ENCODE results near the gene CDK3. TPM values are rescaled to one million over a fixed set of nuclear protein-coding genes. Genes with fewer than 3 reads are reported as not detected.

CDK3 gene
- total RNA-seq, 1 experiment from 2014 or later: 8.5 TPM

DNA sequence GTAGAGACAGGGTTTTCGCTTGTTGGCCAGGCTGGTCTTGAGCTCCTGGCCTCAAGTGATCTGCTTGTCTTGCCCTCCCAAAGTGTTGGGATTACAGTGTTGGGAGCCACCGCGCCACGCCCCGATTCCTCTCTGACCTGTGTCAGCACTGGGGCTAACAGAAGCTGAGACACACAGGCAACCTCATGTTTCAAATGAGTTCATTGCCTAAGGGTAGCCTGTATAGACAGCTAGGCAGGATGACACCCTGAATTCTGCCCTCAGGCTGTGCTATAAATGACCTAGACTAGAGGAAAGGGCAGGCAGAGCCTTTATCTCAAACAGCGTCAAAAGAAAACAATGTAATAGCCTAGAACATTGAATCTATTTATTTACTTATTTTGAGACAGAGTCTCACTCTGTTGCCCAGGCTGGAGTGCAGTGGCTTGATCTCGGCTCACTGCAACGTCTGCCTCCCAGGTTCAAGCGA lies 2.3 kb upstream of the CDK3 start:
- Histone ChIP-seq H3K4me2 (ENCODE audit: low read length) (peak overlapping the region; percentile 11), H3K27me3 (ENCODE audit: low read length) (no peaks in the 10 kb centered on the region), H2AFZ (ENCODE audit: low read length) (no peak overlapping the region), H3K9me2 (replicated peaks; ENCODE audit: low read length) (no peaks in the 10 kb centered on the region), H3K36me3 (ENCODE audit: low read depth, low read length) (no peaks in the 10 kb centered on the region), H3K79me2 (ENCODE audit: low read length) (no peaks in the 10 kb centered on the region), H3K4me3 (ENCODE audit: low read length) (no peak overlapping the region), H4K20me1 (ENCODE audit: low read length) (no peaks in the 10 kb centered on the region), H3F3A (ENCODE audit: low read length, unreplicated experiment) (no peaks in the 10 kb centered on the region), H3K9me3 (ENCODE audit: low read length) (no peaks in the 10 kb centered on the region), H3K4me1 (ENCODE audit: insufficient read depth, low read length) (peaks cover 32% of the 10 kb centered on the region), H3K27ac (ENCODE audit: low read length) (peak overlapping the region; percentile 97), H3K9ac (ENCODE audit: low read length) (peak overlapping the region; percentile 85)
- intact Hi-C loops (cut with micrococcal nuclease): no loop called here
- DNase-seq (peak; percentile 76), ATAC-seq (0 out of 2 replicates have a peak, but pooled peaks have one; percentile 1)
- no TSS peak for BruUV-seq (replicated peaks)
- ChIA-PET CTCF (no interaction called here), POLR2A (ENCODE audit: unreplicated experiment) (interaction anchor here (0.6 kb wide), 1 partner anchor 79 kb away, joined by 4 read pairs; no protein-coding TSS in a partner anchor)
- TF ChIP-seq, protein P1, sequence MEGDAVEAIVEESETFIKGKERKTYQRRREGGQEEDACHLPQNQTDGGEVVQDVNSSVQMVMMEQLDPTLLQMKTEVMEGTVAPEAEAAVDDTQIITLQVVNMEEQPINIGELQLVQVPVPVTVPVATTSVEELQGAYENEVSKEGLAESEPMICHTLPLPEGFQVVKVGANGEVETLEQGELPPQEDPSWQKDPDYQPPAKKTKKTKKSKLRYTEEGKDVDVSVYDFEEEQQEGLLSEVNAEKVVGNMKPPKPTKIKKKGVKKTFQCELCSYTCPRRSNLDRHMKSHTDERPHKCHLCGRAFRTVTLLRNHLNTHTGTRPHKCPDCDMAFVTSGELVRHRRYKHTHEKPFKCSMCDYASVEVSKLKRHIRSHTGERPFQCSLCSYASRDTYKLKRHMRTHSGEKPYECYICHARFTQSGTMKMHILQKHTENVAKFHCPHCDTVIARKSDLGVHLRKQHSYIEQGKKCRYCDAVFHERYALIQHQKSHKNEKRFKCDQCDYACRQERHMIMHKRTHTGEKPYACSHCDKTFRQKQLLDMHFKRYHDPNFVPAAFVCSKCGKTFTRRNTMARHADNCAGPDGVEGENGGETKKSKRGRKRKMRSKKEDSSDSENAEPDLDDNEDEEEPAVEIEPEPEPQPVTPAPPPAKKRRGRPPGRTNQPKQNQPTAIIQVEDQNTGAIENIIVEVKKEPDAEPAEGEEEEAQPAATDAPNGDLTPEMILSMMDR (conservative IDR thresholded peaks at IDR 0.05; ENCODE audit: low read depth, low read length): no peak

DNA sequence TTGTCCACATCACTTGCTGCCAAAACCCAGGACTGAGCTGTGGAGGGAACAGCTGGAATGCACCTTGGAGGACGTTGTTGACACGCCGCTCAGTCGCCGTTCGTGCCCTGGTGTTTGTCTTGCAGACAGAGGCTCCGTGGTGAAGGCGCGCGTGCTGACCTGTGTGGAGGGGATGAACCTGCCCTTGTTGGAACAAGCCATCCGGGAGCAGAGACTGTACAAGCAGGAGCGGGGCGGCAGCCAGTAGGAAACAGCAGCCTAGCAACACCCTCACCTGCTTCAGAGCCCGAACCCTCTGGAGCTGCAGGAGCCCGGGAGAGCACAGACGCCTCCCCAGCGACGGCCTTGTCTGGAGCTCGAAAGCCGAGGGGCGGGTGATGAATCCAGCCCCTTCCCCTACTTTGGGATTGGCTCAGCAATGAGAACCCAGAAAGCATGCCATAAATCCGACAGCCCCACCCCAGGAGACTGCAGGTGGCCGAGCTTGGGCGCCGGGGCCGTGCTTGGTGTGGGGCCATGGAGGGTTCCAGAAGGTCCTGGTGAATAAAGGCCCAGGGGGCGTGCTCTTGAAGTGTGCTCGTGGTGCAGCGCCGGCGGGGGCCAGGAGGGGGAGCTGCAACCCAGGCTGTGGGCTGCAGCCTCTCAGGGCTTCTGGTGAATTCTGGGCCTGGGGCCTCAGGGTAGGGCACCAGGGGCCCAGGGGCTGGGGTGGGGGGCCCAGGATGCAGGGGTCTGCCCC lies 470 bp upstream of the CDK3 start:
- Histone ChIP-seq H3F3A (ENCODE audit: low read length, unreplicated experiment) (no peaks in the 10 kb centered on the region), H3K9me2 (replicated peaks; ENCODE audit: low read length) (no peaks in the 10 kb centered on the region), H3K79me2 (ENCODE audit: low read length) (no peaks in the 10 kb centered on the region), H3K4me3 (ENCODE audit: low read length) (no peak overlapping the region), H3K9me3 (ENCODE audit: low read length) (no peaks in the 10 kb centered on the region), H2AFZ (ENCODE audit: low read length) (no peak overlapping the region), H3K4me2 (ENCODE audit: low read length) (no peak overlapping the region), H3K9ac (ENCODE audit: low read length) (no peak overlapping the region), H3K4me1 (ENCODE audit: insufficient read depth, low read length) (peaks cover 32% of the 10 kb centered on the region), H4K20me1 (ENCODE audit: low read length) (no peaks in the 10 kb centered on the region), H3K27me3 (ENCODE audit: low read length) (no peaks in the 10 kb centered on the region), H3K36me3 (ENCODE audit: low read depth, low read length) (no peaks in the 10 kb centered on the region; the same call in 1 of the 2 replicates), H3K27ac (ENCODE audit: low read length) (no peak overlapping the region)
- DNase-seq: peak; percentile 67
- POLR2A ChIA-PET (ENCODE audit: unreplicated experiment): no interaction called here
- TF ChIP-seq EZH2 (IDR thresholded peaks at IDR 0.05; ENCODE audit: low read length, unreplicated experiment): no peak
- TF ChIP-seq, protein P1 (conservative IDR thresholded peaks at IDR 0.05; ENCODE audit: low read depth, low read length): peak; percentile 96
- CTCF ChIA-PET: interaction anchor here (0.5 to 1.0 kb wide), 3 partner anchors 35 to 51 kb away, joined by 3 to 6 read pairs (median 5); no protein-coding TSS in a partner anchor
- intact Hi-C loops (cut with micrococcal nuclease): no loop called here
- BruUV-seq (replicated peaks): no TSS peak
- peak; percentile 23; the same call in 1 of the 2 replicates for ATAC-seq

DNA sequence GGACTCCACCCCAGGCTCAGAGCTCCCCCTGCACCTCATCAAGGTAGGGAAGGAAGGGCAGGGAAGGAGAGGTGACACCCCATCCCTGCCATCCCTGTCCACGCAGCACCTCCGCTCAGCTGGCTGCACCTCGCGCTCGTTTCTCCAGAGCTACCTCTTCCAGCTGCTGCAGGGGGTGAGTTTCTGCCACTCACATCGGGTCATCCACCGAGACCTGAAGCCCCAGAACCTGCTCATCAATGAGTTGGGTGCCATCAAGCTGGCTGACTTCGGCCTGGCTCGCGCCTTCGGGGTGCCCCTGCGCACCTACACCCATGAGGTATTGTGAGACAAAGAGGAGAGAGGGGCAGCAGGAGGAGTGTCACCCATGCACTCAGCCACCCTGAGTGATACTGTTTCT lies 1.4 kb downstream of the CDK3 start:
- no peak overlapping the region for H3K9ac ChIP-seq (ENCODE audit: low read length)
- intact Hi-C loops (cut with micrococcal nuclease): no loop called here
- H3K27ac ChIP-seq (ENCODE audit: low read length): no peak overlapping the region
- no peak for TF ChIP-seq EZH2phosphoT487 (IDR thresholded peaks at IDR 0.05; ENCODE audit: borderline replicate concordance, low read length)
- no peak for TF ChIP-seq EZH2 (IDR thresholded peaks at IDR 0.05; ENCODE audit: low read length, unreplicated experiment)
- TF ChIP-seq, protein P1 (conservative IDR thresholded peaks at IDR 0.05; ENCODE audit: low read depth, low read length): no peak
- POLR2A ChIA-PET (ENCODE audit: unreplicated experiment): no interaction called here
- H3K4me3 ChIP-seq (ENCODE audit: low read length): no peak overlapping the region
- H3K4me2 ChIP-seq (ENCODE audit: low read length): no peak overlapping the region
- H3K27me3 ChIP-seq (ENCODE audit: low read length): no peaks in the 10 kb centered on the region
- peaks cover 2% of the 10 kb centered on the region; the same call in 1 of the 2 replicates for H3K36me3 ChIP-seq (ENCODE audit: low read depth, low read length)
- no peaks in the 10 kb centered on the region for H3K9me2 ChIP-seq (replicated peaks; ENCODE audit: low read length)
- H2AFZ ChIP-seq (ENCODE audit: low read length): no peak overlapping the region
- no TSS peak for BruUV-seq (replicated peaks)
- no peaks in the 10 kb centered on the region for H4K20me1 ChIP-seq (ENCODE audit: low read length)
- peaks cover 19% of the 10 kb centered on the region for H3K4me1 ChIP-seq (ENCODE audit: insufficient read depth, low read length)
- no peaks in the 10 kb centered on the region for H3K79me2 ChIP-seq (ENCODE audit: low read length)
- no peaks in the 10 kb centered on the region for H3K9me3 ChIP-seq (ENCODE audit: low read length)
- H3F3A ChIP-seq (ENCODE audit: low read length, unreplicated experiment): no peaks in the 10 kb centered on the region
- ATAC-seq (no peak), DNase-seq (peak; percentile 1)
- CTCF ChIA-PET: interaction anchor here (1.0 kb wide), 1 partner anchor 12 kb away, joined by 5 read pairs; no protein-coding TSS in a partner anchor

All from PC-3 (cell line).